NCI-H82 treated with DMSO at 0.1 percent for 48 hours (cell line): Measurements from ENCODE around the gene ZNF618.

Experiments
- DNase-seq: peaks from one replicate; lab custom pipeline; 2025; ENCODE audit not compliant: unreplicated experiment; lab: John Stamatoyannopoulos, UW

ZNF618 gene

GRCh38 chr9:114077162-114077837 is 201.2 kb downstream of the ZNF618 start:
- no peak for DNase-seq

GRCh38 chr9:114078021-114078780 is 202.1 kb downstream of the ZNF618 start, which contains the start of gene AMBP:
TSS of gene AMBP (minus strand) at chr9:114078300. CDS start at chr9:114078209, 91 bp downstream.
- DNase-seq, result no peak

- no peak for DNase-seq
Measured at GRCh38 chr9:114078781-114079156, 202.7 kb downstream of the ZNF618 start.

GRCh38 chr9:114080195-114080772 is 204.2 kb downstream of the ZNF618 start:
- no peak for DNase-seq

GRCh38 chr9:114080773-114081440 is 204.8 kb downstream of the ZNF618 start:
- DNase-seq, result no peak

- no peak for DNase-seq
Measured at GRCh38 chr9:114081441-114082016, 205.4 kb downstream of the ZNF618 start.

- DNase-seq, result peak; percentile 81
Measured at GRCh38 chr9:114082017-114082762, 206.1 kb downstream of the ZNF618 start.

GRCh38 chr9:114082763-114083412 is 206.8 kb downstream of the ZNF618 start:
- DNase-seq, result peak; percentile 52

- DNase-seq, result no peak
Measured at GRCh38 chr9:114083666-114084065, 207.6 kb downstream of the ZNF618 start.

- no peak for DNase-seq
Measured at GRCh38 chr9:114084282-114085073, 208.4 kb downstream of the ZNF618 start.

GRCh38 chr9:114085387-114085789 is 209.3 kb downstream of the ZNF618 start:
- DNase-seq, result no peak

- DNase-seq, result no peak
Measured at GRCh38 chr9:114086009-114086408, 209.9 kb downstream of the ZNF618 start.

GRCh38 chr9:114086607-114087006 is 210.5 kb downstream of the ZNF618 start:
- DNase-seq, result no peak

GRCh38 chr9:114087721-114088120 is 211.6 kb downstream of the ZNF618 start:
- no peak for DNase-seq

- no peak for DNase-seq
Measured at GRCh38 chr9:114088571-114089170, 212.6 kb downstream of the ZNF618 start.

- DNase-seq, result no peak
Measured at GRCh38 chr9:114089206-114089840, 213.2 kb downstream of the ZNF618 start.

GRCh38 chr9:114090798-114091197 is 214.7 kb downstream of the ZNF618 start:
- no peak for DNase-seq

- no peak for DNase-seq
Measured at GRCh38 chr9:114091711-114092110, 215.6 kb downstream of the ZNF618 start.
